Vagina (tissue), 2 donors: ENCODE data around the gene WDR4.

Experiments
- POLR2A ChIP-seq, 2 donors: fragments of 450-650 bp; IDR thresholded peaks; one replicate each; pipeline ENCODE4 v1.6.1; 2017; ENCODE audit warnings: antibody characterized with exemption in 2 of 2, mild to moderate bottlenecking in 2 of 2, moderate library complexity in 2 of 2
- POLR2AphosphoS5 ChIP-seq, 2 donors: sonication (generic); formaldehyde crosslinking; IDR thresholded peaks; one replicate each; pipeline ENCODE4 v1.9.0; 2017; ENCODE audit warnings: antibody characterized with exemption in 2 of 2, mild to moderate bottlenecking in 2 of 2, low read depth in 1 of 2; ENCODE audit not compliant: insufficient read depth in 1 of 2
- TF ChIP-seq, protein P1 (sequence below), 3 experiments: fragments of 450-650 bp in 2 of 3; fragments of 200-600 bp in 1 of 3; sonication (generic) in 1 of 3; IDR thresholded peaks; one replicate each; pipeline ENCODE4 v1.5.1; 2017 to 2019; ENCODE audit warnings: antibody characterized with exemption in 3 of 3, mild to moderate bottlenecking in 2 of 3, moderate library complexity in 2 of 3

DNA sequence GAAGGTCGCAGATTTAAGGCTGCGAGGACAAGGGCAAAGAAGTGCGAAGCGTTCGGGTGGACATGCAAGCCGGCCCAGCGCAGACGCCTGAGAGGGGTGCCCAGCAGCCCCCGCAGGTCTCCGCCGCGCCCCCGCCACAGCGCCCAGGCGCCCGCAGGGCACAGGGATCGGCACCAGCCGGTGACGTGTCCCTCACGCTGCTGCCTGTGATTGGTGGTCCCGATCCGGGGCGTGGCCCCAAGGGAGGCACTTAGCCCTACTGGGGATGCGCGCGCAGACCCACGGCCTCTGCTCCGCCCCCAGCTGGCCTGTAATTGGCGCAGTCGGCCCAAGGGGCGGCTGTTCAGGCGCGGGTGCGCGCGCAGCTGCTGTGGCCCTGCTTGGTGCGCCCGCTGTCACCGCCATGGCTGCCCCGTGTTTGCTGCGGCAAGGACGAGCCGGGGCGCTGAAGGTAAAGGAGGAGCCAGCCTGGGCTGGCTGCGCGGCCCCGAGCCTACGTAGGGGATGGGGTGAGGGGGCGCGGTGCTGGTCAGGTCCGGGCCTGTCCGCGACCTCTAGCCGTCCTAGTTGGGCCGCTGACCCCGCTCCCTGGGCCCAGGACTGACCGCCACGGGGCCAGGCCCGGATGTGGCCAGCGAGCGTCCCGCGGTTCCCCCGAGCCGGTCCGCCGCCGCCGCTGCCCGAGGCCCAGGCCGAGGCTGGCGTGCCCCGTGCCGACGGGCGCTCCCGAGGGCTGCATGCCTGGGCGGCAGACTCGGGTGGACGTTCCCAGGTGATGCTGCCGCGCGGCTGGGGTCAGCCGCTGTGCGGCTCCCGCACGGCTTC, 13.8 kb upstream of the WDR4 start, which contains the start of gene NDUFV3:
- TF ChIP-seq POLR2A (IDR thresholded peaks at IDR 0.05) (peak; percentile 69 to 80), POLR2AphosphoS5 (IDR thresholded peaks at IDR 0.05; ENCODE audit: insufficient read depth in 1 of 2, low read depth in 1 of 2) (peak; percentile 91 to 98)
- TF ChIP-seq, protein P1, sequence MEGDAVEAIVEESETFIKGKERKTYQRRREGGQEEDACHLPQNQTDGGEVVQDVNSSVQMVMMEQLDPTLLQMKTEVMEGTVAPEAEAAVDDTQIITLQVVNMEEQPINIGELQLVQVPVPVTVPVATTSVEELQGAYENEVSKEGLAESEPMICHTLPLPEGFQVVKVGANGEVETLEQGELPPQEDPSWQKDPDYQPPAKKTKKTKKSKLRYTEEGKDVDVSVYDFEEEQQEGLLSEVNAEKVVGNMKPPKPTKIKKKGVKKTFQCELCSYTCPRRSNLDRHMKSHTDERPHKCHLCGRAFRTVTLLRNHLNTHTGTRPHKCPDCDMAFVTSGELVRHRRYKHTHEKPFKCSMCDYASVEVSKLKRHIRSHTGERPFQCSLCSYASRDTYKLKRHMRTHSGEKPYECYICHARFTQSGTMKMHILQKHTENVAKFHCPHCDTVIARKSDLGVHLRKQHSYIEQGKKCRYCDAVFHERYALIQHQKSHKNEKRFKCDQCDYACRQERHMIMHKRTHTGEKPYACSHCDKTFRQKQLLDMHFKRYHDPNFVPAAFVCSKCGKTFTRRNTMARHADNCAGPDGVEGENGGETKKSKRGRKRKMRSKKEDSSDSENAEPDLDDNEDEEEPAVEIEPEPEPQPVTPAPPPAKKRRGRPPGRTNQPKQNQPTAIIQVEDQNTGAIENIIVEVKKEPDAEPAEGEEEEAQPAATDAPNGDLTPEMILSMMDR (IDR thresholded peaks at IDR 0.05), result peak in 2 of 3 experiments; percentile 9 to 25
